ENCODE measurements around the gene OR51E2.

The OR51E2 gene

DNA sequence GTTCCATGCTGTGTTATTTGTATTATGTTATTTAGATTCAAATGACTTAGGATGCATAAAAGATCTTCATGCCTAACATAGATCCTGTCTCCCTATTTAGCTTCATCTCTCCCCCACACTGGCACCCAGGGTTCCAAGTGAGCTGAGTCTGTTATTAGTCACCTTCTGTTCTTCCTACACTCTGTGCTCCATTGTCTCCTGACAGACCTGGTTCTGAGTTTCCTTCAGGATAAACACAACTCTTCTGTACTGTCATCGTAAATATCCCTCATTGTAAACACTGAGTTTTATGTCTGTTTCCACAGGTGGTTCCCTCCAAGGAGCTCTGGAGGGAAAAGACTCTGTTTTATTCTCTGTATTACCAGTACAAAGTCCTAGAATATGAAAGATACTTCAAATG is 15.6 kb upstream of the OR51E2 start:
- TF ChIP-seq, protein P1, sequence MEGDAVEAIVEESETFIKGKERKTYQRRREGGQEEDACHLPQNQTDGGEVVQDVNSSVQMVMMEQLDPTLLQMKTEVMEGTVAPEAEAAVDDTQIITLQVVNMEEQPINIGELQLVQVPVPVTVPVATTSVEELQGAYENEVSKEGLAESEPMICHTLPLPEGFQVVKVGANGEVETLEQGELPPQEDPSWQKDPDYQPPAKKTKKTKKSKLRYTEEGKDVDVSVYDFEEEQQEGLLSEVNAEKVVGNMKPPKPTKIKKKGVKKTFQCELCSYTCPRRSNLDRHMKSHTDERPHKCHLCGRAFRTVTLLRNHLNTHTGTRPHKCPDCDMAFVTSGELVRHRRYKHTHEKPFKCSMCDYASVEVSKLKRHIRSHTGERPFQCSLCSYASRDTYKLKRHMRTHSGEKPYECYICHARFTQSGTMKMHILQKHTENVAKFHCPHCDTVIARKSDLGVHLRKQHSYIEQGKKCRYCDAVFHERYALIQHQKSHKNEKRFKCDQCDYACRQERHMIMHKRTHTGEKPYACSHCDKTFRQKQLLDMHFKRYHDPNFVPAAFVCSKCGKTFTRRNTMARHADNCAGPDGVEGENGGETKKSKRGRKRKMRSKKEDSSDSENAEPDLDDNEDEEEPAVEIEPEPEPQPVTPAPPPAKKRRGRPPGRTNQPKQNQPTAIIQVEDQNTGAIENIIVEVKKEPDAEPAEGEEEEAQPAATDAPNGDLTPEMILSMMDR (conservative IDR thresholded peaks at IDR 0.05; ENCODE audit: low read depth, low read length), result no peak
- Histone ChIP-seq H3K36me3 (ENCODE audit: insufficient read depth) (no peaks in the 10 kb centered on the region), H3K9ac (no peak overlapping the region), H3K4me2 (no peak overlapping the region), H3K4me1 (ENCODE audit: low read depth, poor library complexity, severe bottlenecking) (no peaks in the 10 kb centered on the region), H3K4me3 (IDR thresholded peaks at IDR 0.05; ENCODE audit: insufficient read depth, low read depth, low read length) (no peak overlapping the region), H3K27me3 (ENCODE audit: insufficient read depth, low read depth) (no peaks in the 10 kb centered on the region), H3K79me2 (ENCODE audit: insufficient read depth, low read depth) (no peaks in the 10 kb centered on the region), H4K20me1 (ENCODE audit: insufficient read depth) (no peaks in the 10 kb centered on the region), H2AFZ (ENCODE audit: low read depth) (no peak overlapping the region), H3K27ac (no peak overlapping the region)

DNA sequence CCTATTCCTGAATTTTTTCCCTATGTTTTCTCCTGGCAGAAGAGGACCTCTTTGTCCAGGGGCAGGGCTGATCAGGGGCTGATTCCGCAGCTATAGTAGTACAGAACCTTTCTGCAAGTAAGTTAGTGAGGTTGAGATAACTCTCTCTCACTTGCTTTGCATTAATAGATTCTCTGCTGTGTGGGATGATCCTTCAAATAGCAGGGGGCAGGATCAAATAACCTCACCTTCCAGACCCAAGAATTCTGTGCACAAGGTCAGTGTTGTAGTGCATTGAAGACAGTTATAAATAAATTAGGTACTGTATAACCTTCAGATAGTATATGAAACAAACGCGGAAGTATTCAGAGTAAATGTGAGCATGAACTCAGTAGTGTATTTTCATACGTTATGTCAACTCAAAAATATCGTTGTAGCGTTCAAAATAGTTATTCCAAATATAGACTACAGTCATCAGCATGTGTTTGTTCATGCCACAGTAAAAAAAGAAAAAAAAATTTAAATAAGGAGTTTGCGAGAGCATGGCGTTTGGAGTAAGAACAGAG is 7.2 kb upstream of the OR51E2 start:
- H3K27ac ChIP-seq, result no peak overlapping the region
- no peak overlapping the region for H3K4me3 ChIP-seq (IDR thresholded peaks at IDR 0.05; ENCODE audit: insufficient read depth, low read depth, low read length)
- no peaks in the 10 kb centered on the region for H4K20me1 ChIP-seq (ENCODE audit: insufficient read depth)
- no peak overlapping the region for H3K9ac ChIP-seq
- TF ChIP-seq, protein P1 (conservative IDR thresholded peaks at IDR 0.05; ENCODE audit: low read depth, low read length), result no peak
- H3K4me1 ChIP-seq (ENCODE audit: low read depth, poor library complexity, severe bottlenecking), result peaks cover 13% of the 10 kb centered on the region
- no peaks in the 10 kb centered on the region for H3K79me2 ChIP-seq (ENCODE audit: insufficient read depth, low read depth)
- H3K27me3 ChIP-seq (ENCODE audit: insufficient read depth, low read depth), result no peaks in the 10 kb centered on the region
- no peak overlapping the region for H3K4me2 ChIP-seq
- H3K36me3 ChIP-seq (ENCODE audit: insufficient read depth), result no peaks in the 10 kb centered on the region
- no peak overlapping the region for H2AFZ ChIP-seq (ENCODE audit: low read depth)

DNA sequence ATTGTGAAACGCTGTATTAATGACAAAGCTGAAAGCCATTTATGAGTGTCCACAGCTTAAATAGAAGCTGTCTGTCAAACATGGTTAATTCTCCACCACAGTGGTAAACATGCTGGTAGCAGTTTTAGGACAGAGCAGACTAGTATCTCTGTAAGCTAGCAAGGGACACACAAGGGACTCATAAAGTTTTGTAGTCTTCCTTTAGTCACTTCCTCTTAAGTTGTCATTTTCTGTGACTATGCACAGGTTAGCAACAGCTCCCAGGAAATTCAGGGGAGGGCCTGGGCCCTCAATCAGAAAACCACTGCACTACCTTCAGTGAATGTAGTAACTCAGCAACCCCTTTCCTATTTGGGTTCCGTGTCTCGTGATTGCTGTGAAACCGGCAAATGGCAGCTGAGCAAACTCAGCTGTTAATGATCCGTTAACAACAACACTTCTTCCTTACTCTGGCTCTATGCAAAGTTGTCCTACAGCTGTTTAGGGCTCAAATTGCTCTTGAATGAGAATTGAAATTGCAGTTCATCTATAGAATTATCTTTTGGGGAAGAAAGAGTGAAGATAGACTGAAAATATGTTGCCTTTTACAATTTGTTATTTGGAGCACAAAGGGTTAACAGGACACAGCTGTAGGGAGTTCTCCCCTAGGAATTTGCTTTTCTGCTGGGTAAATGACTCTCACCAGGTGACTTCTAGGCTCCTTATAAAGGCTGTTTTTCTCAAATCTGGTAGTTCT is 6.6 kb upstream of the OR51E2 start, which contains the start of gene MMP26:
TSS of gene MMP26 (plus strand) at position 731 of the 736 bp plus-strand sequence.
- H3K27ac ChIP-seq, result no peak within 1 kb of the TSS
- H3K27me3 ChIP-seq (ENCODE audit: insufficient read depth, low read depth), result no peaks in the 10 kb centered on the region
- TF ChIP-seq, protein P1 (conservative IDR thresholded peaks at IDR 0.05; ENCODE audit: low read depth, low read length), result no peak

DNA sequence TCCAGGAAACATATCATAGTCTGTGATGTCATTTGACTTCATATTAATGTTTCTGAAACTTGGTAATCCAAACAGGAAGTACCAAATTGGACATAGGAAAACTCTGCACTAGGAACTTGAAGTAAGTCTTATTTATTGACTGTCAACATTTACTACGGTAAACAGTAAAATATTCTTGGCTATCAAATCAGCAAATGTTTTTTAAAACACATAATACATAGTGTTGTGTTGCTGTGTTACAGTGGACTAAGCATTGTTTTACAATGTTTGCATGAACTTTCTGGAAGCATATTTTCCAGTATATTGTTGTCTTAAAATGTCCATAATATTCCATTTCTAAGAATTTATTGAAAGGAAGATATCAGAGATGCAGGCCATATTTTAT is 2.8 kb upstream of the OR51E2 start:
- H3K9ac ChIP-seq, result no peak overlapping the region
- peaks cover 26% of the 10 kb centered on the region for H3K4me1 ChIP-seq (ENCODE audit: low read depth, poor library complexity, severe bottlenecking)
- H4K20me1 ChIP-seq (ENCODE audit: insufficient read depth), result no peaks in the 10 kb centered on the region
- H3K27me3 ChIP-seq (ENCODE audit: insufficient read depth, low read depth), result no peaks in the 10 kb centered on the region
- peak overlapping the region; percentile 28 for H3K4me2 ChIP-seq
- H2AFZ ChIP-seq (ENCODE audit: low read depth), result 0 out of 2 replicates have a peak overlapping the region, but pooled peaks have one; percentile 0
- no peaks in the 10 kb centered on the region for H3K79me2 ChIP-seq (ENCODE audit: insufficient read depth, low read depth)
- no peaks in the 10 kb centered on the region for H3K36me3 ChIP-seq (ENCODE audit: insufficient read depth)
- peak overlapping the region; percentile 12; the same call in 1 of the 2 replicates for H3K27ac ChIP-seq
- no peak overlapping the region for H3K4me3 ChIP-seq (IDR thresholded peaks at IDR 0.05; ENCODE audit: insufficient read depth, low read depth, low read length)
- TF ChIP-seq, protein P1 (conservative IDR thresholded peaks at IDR 0.05; ENCODE audit: low read depth, low read length), result no peak

More for the DNA sequence above, 6.6 kb upstream of the OR51E2 start, which contains the start of gene MMP26:
- no peak within 1 kb of the TSS for H3K4me3 ChIP-seq (IDR thresholded peaks at IDR 0.05; ENCODE audit: insufficient read depth, low read depth, low read length)
- H4K20me1 ChIP-seq (ENCODE audit: insufficient read depth), result no peaks in the 10 kb centered on the region
- H3K79me2 ChIP-seq (ENCODE audit: insufficient read depth, low read depth), result no peaks in the 10 kb centered on the region
- no peaks in the 10 kb centered on the region for H3K36me3 ChIP-seq (ENCODE audit: insufficient read depth)
- no peak within 1 kb of the TSS for H3K9ac ChIP-seq
- H3K4me2 ChIP-seq, result no peak within 1 kb of the TSS
- peaks cover 19% of the 10 kb centered on the region for H3K4me1 ChIP-seq (ENCODE audit: low read depth, poor library complexity, severe bottlenecking)
- no peak within 1 kb of the TSS for H2AFZ ChIP-seq (ENCODE audit: low read depth)
